AG08396 (cell line): ENCODE data around the gene MAPRE3.
"Not testable (repeated sequence)": the region's sequence is repeated elsewhere in the genome, so short reads cannot be mapped to it uniquely, and the experiment has no call there.

Source experiments
- DNase-seq: peaks from one replicate; pipeline ENCODE4 v3.0.0; 2012; ENCODE audit warnings: low spot score, mixed read lengths

Gene MAPRE3

DNA sequence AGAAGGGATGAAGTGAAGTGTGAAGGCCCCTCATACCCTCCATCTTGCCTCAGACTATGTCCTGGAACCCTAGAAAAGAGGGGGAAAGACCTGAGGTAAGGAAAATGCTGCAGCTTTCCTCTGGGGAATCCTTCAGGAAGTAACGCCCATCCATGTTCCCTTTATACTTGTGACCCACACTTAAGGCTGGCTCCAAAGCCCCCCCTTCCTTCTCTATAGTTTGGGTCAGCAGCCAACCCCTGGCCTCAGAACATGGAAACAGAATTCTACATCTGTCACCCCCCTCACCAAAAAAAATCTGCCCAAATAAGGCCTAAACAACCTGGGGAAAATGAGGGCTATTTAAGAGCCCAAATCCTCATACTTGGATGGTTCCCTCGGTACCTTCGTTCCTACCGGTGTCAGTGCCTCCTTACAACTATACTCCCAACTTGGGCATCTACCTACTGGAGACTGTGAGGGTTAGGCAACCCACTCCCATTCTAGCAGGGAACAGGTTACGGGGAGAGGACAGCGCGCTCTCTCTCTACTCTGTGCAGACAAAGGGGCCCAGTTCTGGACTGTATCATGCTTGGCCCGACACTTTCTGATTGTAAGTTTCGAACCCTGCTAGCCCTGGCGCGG is 100.3 kb downstream of the MAPRE3 start:
- DNase-seq, result no peak

DNA sequence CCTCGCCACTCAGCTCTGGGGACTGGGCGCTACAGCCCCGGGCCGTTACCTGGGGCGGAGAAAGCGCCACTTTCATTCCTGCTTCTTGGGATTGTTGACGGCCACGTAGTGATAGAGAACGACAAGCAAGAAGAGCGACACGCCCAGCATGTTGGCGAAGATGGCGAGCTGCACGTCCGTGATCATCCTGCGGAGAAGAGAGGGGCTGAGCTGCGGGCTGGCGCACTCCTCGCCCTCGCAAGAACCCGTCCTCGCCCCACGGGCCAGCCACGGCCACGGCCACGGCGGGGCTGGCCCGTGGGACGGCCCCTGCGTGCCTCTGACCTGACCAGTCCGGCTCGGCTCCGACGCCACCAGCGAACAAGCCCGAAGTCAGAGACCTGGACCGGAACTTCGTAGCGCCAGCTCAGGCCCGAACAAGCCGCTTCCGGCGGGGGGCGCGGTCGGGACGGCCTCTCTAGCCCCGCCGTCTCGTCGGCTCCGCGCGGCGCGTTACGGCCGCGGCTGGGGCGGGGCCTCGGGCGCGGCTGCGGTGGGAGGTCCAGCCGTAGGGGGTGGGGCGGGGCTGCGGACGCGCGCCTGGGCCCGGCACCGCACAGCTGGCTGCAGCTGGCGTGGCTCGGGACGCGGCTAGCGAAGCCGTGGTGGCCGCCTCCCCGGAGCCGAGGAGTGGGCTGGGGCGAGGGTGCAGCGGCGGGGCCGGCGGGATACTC is 101.0 kb downstream of the MAPRE3 start, which contains the start of gene OST4:
Gene OST4 (minus strand): TSS at position 378 of the 713 bp plus-strand sequence.
- DNase-seq, result peak; percentile 97

DNA sequence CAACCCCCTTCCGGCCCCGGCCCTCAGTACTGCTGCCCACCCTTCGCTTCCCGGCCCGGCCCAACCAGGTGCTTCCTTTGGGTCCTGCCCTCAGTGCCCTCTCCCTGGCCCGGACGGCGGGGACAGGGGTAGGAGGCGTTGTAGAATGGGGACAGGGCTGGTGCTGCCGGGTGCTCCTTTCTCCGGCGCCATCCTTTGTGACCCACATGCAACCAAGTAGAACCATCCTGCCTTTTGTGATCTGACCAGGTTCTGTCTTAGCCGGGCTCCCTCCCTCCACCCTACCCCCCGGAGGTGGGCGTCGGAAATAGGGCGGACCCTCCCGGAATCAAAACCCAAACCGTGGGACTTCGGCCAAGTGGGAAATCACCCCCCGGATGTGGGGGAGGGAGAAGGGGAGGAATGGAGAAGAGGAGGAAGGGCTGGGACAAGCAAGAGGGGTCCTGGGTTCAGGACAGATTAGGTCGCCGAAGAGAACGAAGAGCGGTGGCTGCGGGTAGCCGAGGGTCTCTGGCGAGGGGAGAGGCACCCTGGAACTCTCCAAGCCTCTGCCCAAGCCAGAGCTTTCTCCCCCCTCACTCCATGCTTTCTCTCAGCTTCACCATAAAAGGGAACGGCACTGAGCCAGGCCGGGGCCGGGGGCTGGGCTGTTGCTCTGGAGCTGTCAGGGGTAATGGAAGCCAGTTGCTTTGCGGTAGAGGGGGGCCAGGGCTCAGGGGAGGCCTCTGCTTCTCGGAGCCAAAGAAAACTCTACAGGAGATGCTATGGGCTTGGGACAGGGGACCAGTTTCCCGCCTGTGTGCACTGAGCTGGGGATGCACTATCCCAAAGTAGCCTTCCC is 101.8 kb downstream of the MAPRE3 start:
- DNase-seq, result peak; percentile 48

DNA sequence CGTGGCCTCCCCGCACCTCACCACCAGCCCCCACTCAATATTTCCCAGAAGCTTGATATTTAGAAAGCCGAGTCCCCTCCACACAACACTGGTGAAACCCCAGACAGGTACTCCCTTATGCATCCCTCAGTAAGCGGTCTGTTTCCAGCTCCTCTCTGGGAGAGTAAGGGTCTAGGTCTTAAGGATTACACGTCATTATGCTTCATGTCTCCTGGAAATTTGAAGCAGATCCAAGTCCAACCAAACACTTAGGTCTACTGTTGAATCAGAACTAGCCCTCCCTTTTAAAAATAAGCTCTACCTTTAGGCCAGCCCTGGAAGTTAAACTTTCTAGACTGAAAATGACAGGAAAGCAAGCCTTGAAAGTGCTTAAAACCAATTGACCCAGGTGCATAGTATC is 102.5 kb downstream of the MAPRE3 start:
- DNase-seq, result no peak

DNA sequence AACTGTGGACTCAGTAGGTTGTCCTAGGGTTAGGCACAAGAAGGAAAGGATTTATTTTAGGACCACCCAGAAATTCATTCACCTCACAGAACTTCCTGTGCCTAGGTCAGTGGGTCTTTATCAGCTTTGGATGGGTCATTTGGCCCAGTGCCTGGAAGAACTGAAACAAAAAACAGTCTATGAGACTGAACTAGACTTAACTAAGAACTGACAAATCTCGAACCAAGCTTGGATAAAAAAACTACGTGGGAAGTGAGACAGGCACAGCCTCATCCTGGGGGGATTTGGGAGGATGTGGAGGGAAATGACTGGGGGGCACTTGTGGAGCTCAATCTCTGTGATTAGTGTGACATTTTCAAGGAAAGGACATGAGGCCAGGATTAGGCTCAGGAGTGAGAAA is 103.3 kb downstream of the MAPRE3 start:
- DNase-seq, result no peak

DNA sequence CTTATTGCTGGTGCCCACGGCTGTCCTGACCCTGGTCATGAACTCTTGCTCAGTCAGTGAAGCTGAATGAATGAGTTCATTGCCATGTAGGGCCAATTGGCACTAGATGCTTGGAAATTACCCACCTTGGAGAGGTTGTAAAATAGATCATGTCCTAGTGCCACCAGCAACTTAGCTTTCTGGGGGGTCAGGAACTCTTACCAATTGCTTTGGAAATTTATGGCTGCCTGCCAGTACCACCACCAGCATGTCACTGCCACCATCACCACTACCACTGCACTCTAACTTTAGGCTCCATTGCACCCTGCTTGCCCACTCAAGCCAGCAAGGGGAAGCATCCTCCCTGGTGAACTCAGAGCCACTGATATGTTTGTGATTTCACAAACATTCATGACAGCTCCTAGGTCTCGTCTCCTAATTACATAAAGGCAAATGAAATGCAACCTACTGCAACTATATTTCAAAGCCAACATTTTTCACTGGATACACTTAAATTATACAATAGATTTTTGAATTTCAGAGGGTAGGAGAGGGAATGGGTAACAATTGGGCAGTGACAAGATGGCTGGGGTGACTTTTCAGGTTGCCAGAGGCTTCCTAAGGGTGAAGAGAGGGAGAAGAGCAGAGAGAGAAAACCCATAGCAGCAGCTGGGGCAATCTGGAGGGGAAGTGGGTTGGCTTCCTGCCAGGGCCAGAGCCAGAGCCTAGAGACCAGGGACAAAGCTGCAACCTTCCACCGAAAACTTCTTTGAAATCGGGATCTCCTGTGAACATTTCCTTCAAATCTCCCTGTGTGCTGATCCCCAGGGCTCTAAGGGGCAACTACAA is 104.5 kb downstream of the MAPRE3 start:
- no peak for DNase-seq

DNA sequence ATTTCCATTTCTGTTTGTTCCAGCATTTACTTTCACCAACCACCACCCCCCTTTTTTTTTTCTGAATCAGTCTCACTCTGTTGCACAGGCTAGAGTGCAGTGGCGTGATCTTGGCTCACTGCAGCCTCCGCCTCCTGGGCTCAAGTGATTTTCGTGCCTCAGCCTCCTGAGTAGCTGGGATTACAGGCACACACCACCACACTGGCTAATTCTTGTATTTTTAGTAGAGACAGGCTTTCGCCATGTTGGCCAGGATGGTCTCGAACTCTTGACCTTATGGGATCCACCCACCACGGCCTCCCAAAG is 105.1 kb downstream of the MAPRE3 start:
- DNase-seq, result not testable (repeated sequence)

DNA sequence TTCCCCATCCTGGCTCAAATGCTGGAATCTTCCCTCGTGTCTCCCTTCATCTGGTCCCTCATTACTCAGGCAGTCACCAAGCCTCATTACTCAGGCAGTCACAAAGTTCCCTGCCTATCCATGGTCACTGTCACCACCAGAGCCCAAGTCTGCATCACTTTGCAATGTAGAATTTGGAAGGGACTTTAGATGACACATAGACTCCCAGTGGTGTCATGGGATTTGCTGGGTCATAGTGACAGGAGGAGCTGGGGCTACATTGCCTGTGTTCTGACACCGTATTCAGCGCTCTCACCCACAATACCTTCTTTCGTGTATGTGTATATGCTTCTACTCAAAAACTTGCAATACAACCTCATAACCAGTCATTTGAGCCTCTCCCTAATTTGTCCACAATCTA is 105.9 kb downstream of the MAPRE3 start:
- no peak for DNase-seq
